Measurements from ENCODE around the gene FIGNL2. TPM values are rescaled to one million over a fixed set of nuclear protein-coding genes. Genes with fewer than 3 reads are reported as not detected.

Gene FIGNL2
- total RNA-seq, 1 donor from 2014 or later, result 6.7 TPM

DNA sequence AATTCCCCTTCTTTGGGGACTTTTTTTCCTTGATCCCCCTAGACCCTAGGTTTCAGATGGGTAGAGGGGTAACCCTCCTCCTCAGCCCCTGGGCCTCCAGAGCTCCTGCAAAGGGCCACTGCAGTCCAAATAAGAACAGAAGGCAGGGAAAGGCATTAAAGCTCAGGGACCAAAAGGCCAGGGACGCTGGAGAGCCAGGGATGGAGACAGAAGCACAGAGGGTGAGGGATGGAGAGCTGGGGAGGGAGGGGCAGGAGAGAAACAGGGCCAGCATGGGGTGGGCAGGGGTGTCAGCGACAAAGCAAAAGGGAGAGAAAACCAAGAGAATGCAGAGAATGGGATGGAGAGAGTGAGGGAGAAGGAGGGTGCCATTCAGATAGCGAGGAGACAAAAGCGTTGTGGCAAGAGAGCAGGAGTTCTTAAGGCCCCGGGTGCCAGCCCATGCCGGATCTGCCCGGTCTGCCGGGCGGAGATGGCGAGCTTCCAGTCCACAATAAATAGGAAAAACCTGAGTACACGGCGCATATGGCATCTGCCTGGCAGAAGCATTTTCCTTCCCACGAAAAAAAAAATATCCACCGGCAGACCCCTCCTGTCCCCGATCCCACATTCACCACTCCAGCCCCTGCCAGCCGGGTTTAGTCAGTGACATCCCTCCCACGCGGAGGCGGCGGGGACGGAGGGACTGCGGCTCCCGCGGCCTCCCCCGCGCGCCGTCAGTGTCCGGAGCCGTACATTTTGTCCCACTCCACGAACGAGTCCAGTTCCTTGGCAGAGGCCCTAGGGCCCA, 28.6 kb downstream of the FIGNL2 start:
- no peaks in the 10 kb centered on the region for H3K36me3 ChIP-seq (ENCODE audit: insufficient read depth, low read length)
- Mint-ChIP-seq H3K9me3 (ENCODE audit: unreplicated experiment) (no peaks in the 10 kb centered on the region), H3K4me3 (ENCODE audit: unreplicated experiment) (peak overlapping the region; percentile 62), H3K27me3 (ENCODE audit: low read depth, unreplicated experiment) (peaks cover 22% of the 10 kb centered on the region), H3K27ac (ENCODE audit: unreplicated experiment) (no peak overlapping the region), H3K36me3 (ENCODE audit: low read depth, unreplicated experiment) (peaks cover 4% of the 10 kb centered on the region), H3K4me1 (ENCODE audit: low read depth, unreplicated experiment) (peaks cover 22% of the 10 kb centered on the region)
- H3K4me3 ChIP-seq (ENCODE audit: insufficient read depth, low read depth, low read length), result peak overlapping the region; percentile 57
- TF ChIP-seq, protein P1, sequence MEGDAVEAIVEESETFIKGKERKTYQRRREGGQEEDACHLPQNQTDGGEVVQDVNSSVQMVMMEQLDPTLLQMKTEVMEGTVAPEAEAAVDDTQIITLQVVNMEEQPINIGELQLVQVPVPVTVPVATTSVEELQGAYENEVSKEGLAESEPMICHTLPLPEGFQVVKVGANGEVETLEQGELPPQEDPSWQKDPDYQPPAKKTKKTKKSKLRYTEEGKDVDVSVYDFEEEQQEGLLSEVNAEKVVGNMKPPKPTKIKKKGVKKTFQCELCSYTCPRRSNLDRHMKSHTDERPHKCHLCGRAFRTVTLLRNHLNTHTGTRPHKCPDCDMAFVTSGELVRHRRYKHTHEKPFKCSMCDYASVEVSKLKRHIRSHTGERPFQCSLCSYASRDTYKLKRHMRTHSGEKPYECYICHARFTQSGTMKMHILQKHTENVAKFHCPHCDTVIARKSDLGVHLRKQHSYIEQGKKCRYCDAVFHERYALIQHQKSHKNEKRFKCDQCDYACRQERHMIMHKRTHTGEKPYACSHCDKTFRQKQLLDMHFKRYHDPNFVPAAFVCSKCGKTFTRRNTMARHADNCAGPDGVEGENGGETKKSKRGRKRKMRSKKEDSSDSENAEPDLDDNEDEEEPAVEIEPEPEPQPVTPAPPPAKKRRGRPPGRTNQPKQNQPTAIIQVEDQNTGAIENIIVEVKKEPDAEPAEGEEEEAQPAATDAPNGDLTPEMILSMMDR (IDR thresholded peaks at IDR 0.05; ENCODE audit: insufficient read depth, low read depth, low read length), result no peak
- TF ChIP-seq EZH2 (IDR thresholded peaks at IDR 0.05; ENCODE audit: insufficient read depth, low read length), result no peak
- FAIRE-seq (no peak), DNase-seq (ENCODE audit: low read depth) (no peak)
- no peaks in the 10 kb centered on the region for H3K27me3 ChIP-seq (ENCODE audit: insufficient read depth, low read length)
- peaks cover 4% of the 10 kb centered on the region for H3K79me2 ChIP-seq (ENCODE audit: insufficient read depth, low read length)
- H2AFZ ChIP-seq (ENCODE audit: low read depth, low read length), result peak overlapping the region; percentile 75
- peak overlapping the region; percentile 69 for H3K9ac ChIP-seq (ENCODE audit: low read length)
- H3K4me2 ChIP-seq (ENCODE audit: low read length), result peak overlapping the region; percentile 88
- H3K4me1 ChIP-seq (ENCODE audit: insufficient read depth, low read length), result peaks cover 18% of the 10 kb centered on the region
- H3K9me3 ChIP-seq (ENCODE audit: insufficient read depth, low read depth, low read length), result no peaks in the 10 kb centered on the region
- no peak overlapping the region for H3K27ac ChIP-seq (ENCODE audit: low read depth, low read length)
- H4K20me1 ChIP-seq (ENCODE audit: insufficient read depth, low read length), result peaks cover 9% of the 10 kb centered on the region

DNA sequence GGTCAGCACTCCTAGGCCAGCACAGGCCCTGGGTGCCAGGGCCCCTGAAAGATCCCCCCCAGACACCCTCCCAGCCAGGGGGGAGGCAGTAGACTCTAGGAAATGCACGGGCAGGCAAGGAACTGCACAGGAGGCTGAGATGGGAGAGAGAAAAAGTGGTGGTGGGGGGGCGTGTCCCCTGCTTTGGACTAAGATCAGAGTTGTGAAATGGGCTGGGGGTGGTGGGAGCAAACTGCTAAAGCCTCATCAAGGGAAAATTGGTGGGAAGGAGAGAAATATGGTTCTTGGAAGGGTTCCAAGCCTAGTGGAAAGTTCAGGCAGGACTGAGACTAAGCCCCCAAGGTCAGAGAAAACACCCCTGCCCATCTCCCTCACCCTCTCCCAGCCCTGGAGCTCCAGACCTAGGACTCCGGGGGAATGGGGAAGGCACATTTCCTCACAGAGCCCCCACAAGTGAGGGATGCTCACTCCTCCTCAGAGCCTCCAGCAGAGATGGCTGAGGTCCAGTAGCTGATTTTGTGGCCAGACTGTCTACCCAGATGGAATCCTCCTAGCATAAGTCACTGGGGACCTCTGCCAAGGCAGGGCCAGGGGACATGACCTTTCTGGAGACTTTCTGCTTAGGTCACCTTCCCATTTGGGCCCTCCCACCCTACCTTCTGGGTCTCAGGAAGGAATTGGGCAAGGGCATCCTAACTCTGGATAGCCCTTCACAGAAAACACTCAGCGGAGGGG, 29.8 kb downstream of the FIGNL2 start:
- Histone ChIP-seq H3K4me1 (ENCODE audit: insufficient read depth, low read length) (peaks cover 23% of the 10 kb centered on the region), H3K9me3 (ENCODE audit: insufficient read depth, low read depth, low read length) (no peaks in the 10 kb centered on the region), H3K36me3 (ENCODE audit: insufficient read depth, low read length) (no peaks in the 10 kb centered on the region), H2AFZ (ENCODE audit: low read depth, low read length) (no peak overlapping the region), H3K27ac (ENCODE audit: low read depth, low read length) (no peak overlapping the region), H3K4me3 (ENCODE audit: insufficient read depth, low read depth, low read length) (no peak overlapping the region), H3K9ac (ENCODE audit: low read length) (no peak overlapping the region), H4K20me1 (ENCODE audit: insufficient read depth, low read length) (peaks cover 2% of the 10 kb centered on the region), H3K79me2 (ENCODE audit: insufficient read depth, low read length) (peaks cover 4% of the 10 kb centered on the region), H3K4me2 (ENCODE audit: low read length) (peak overlapping the region; percentile 88), H3K27me3 (ENCODE audit: insufficient read depth, low read length) (no peaks in the 10 kb centered on the region)
- Mint-ChIP-seq H3K36me3 (ENCODE audit: low read depth, unreplicated experiment) (peaks cover 4% of the 10 kb centered on the region), H3K27me3 (ENCODE audit: low read depth, unreplicated experiment) (peaks cover 23% of the 10 kb centered on the region), H3K9me3 (ENCODE audit: unreplicated experiment) (no peaks in the 10 kb centered on the region), H3K27ac (ENCODE audit: unreplicated experiment) (no peak overlapping the region), H3K4me1 (ENCODE audit: low read depth, unreplicated experiment) (peaks cover 22% of the 10 kb centered on the region), H3K4me3 (ENCODE audit: unreplicated experiment) (no peak overlapping the region)
- TF ChIP-seq, protein P1 (IDR thresholded peaks at IDR 0.05; ENCODE audit: insufficient read depth, low read depth, low read length), result no peak
- TF ChIP-seq EZH2 (IDR thresholded peaks at IDR 0.05; ENCODE audit: insufficient read depth, low read length), result no peak
- peak; percentile 80 for DNase-seq (ENCODE audit: low read depth)
- peak; percentile 89 for FAIRE-seq
